NCI-H187 (cell line): ENCODE measurements around the gene KRTAP5-10.
"Not testable (repeated sequence)": the region's sequence is repeated elsewhere in the genome, so short reads cannot be mapped to it uniquely, and the experiment has no call there.

ENCODE experiments used
- DNase-seq, 2 experiments: peaks; one replicate each; lab custom pipeline; 2025; lab: John Stamatoyannopoulos, UW

The KRTAP5-10 gene

GRCh38 chr11:71565263-71565662 is at the start of gene KRTAP5-10:
TSS of gene KRTAP5-10 (plus strand) at chr11:71565563. CDS start at chr11:71565588, 25 bp downstream.
- DNase-seq = no peak

- DNase-seq = no peak
Measured at GRCh38 chr11:71518506-71519471, 46.6 kb upstream of the KRTAP5-10 start.

GRCh38 chr11:71519546-71519945 is 45.8 kb upstream of the KRTAP5-10 start:
- DNase-seq = no peak

- no peak for DNase-seq
Measured at GRCh38 chr11:71525188-71525937, 40.0 kb upstream of the KRTAP5-10 start.

- no peak for DNase-seq
Measured at GRCh38 chr11:71525938-71526495, 39.3 kb upstream of the KRTAP5-10 start.

GRCh38 chr11:71526796-71527575 is 38.4 kb upstream of the KRTAP5-10 start, which contains the start of gene KRTAP5-7:
TSS of gene KRTAP5-7 (plus strand) at chr11:71527267. CDS start at chr11:71527301, 34 bp downstream.
- not testable (repeated sequence) for DNase-seq

GRCh38 chr11:71527576-71528210 is 37.7 kb upstream of the KRTAP5-10 start:
- DNase-seq = no peak

GRCh38 chr11:71530602-71531001 is 34.8 kb upstream of the KRTAP5-10 start:
- DNase-seq = no peak

- DNase-seq = no peak
Measured at GRCh38 chr11:71532036-71532610, 33.2 kb upstream of the KRTAP5-10 start.

- DNase-seq = not testable (repeated sequence)
Measured at GRCh38 chr11:71534711-71535608, 30.4 kb upstream of the KRTAP5-10 start.

GRCh38 chr11:71535825-71536224 is 29.5 kb upstream of the KRTAP5-10 start:
- DNase-seq = no peak

GRCh38 chr11:71537537-71537936 is 27.8 kb upstream of the KRTAP5-10 start:
- no peak for DNase-seq

- DNase-seq = not testable (repeated sequence)
Measured at GRCh38 chr11:71537977-71538665, 27.2 kb upstream of the KRTAP5-10 start, which contains the start of gene KRTAP5-8. TSS of gene KRTAP5-8 (plus strand) at chr11:71538025. CDS start at chr11:71538056, 31 bp downstream.

GRCh38 chr11:71538666-71538990 is 26.7 kb upstream of the KRTAP5-10 start:
- DNase-seq = no peak

GRCh38 chr11:71539017-71539416 is 26.3 kb upstream of the KRTAP5-10 start:
- DNase-seq = no peak

- not testable (repeated sequence) for DNase-seq
Measured at GRCh38 chr11:71539971-71540370, 25.4 kb upstream of the KRTAP5-10 start.

GRCh38 chr11:71540521-71541304 is 24.6 kb upstream of the KRTAP5-10 start:
- DNase-seq = not testable (repeated sequence)

GRCh38 chr11:71542382-71542781 is 23.0 kb upstream of the KRTAP5-10 start:
- DNase-seq = no peak
